Uterus (tissue), 4 donors: ENCODE data around the gene PKM. TPM values are rescaled to one million over a fixed set of nuclear protein-coding genes. Genes with fewer than 3 reads are reported as not detected.

Experiments
- DNase-seq, 2 donors: peaks; one replicate each; pipeline ENCODE4 v3.0.0-alpha.2; 2019 to 2020
- H3K27ac ChIP-seq, 2 donors: fragments of 200-600 bp; sonication (generic); 1 replicate in 1 of 2; 2 replicates in 1 of 2; pipeline ENCODE4 v1.5.1; 2016 to 2018
- H3K27me3 ChIP-seq, 2 donors: fragments of 200-600 bp; sonication (generic); one replicate each; pipeline ENCODE4 v1.5.1; 2018 to 2019; ENCODE audit warnings: control low read depth in 1 of 2
- H3K36me3 ChIP-seq, 2 donors: fragments of 200-600 bp; sonication (generic); one replicate each; pipeline ENCODE4 v1.5.1; 2019; ENCODE audit warnings: control low read depth in 1 of 2
- H3K4me1 ChIP-seq, 2 donors: fragments of 200-600 bp; sonication (generic); one replicate each; pipeline ENCODE4 v1.5.1; 2018 to 2019; ENCODE audit warnings: control low read depth in 1 of 2
- H3K4me3 ChIP-seq, 2 donors: fragments of 200-600 bp; sonication (generic); 1 replicate in 1 of 2; 2 replicates in 1 of 2; pipeline ENCODE4 v1.5.1; 2018 to 2019; ENCODE audit warnings: mild to moderate bottlenecking in 1 of 2
- H3K9me3 ChIP-seq, 2 donors: fragments of 200-600 bp; sonication (generic); one replicate each; pipeline ENCODE4 v1.5.1; 2019; ENCODE audit warnings: control low read depth in 1 of 2
- CTCF ChIP-seq, 4 experiments: fragments of 200-600 bp in 2 of 4; fragments of 450-650 bp in 2 of 4; sonication (generic) in 2 of 4; IDR thresholded peaks; one replicate each; pipeline ENCODE4 v1.5.1; 2016 to 2019; ENCODE audit warnings: antibody characterized with exemption in 4 of 4, mild to moderate bottlenecking in 2 of 4, moderate library complexity in 1 of 4
- POLR2A ChIP-seq, 2 donors: fragments of 450-650 bp; IDR thresholded peaks; one replicate each; pipeline ENCODE4 v1.6.1; 2016; ENCODE audit warnings: antibody characterized with exemption in 2 of 2, mild to moderate bottlenecking in 1 of 2, moderate library complexity in 1 of 2
- intact Hi-C: fragments of 100-400 bp; cut with DNase I; formaldehyde crosslinking; loops from one replicate; pipeline ENCODE4 v1.15.1; 2023; ENCODE audit warnings: low total_unique reads
- total RNA-seq, 4 donors: library from RNA; depleted of rRNA in 3 of 4; stranded (reverse); fragments of >200 nt in 3 of 4; gene quantifications; one replicate each; pipeline versions ENCODE4 v1.1.0 to v1.2.4, GENCODE V29; 2014 to 2023
- donor health status: DM: yes; HTN: yes; CAD: no.

PKM gene
- total RNA-seq, 4 donors from 2014 or later: 101 to 443 (median 191) TPM

- Histone ChIP-seq H3K4me3 (peak overlapping the region; percentile 73 to 85), H3K9me3 (no peaks in the 10 kb centered on the region), H3K4me1 (peaks cover 6 to 10% of the 10 kb centered on the region in 2 donors), H3K27me3 (no peaks in the 10 kb centered on the region), H3K27ac (peak overlapping the region; percentile 93 to 98), H3K36me3 (no peaks in the 10 kb centered on the region)
- no peak for TF ChIP-seq POLR2A (IDR thresholded peaks at IDR 0.05)
- TF ChIP-seq CTCF (IDR thresholded peaks at IDR 0.05): no peak
- intact Hi-C loops: no loop called here
- DNase-seq: peak in 1 of 2 donors; percentile 40
Observed at GRCh38 chr15:72229076-72229946, 1.7 kb downstream of the PKM start.

GRCh38 chr15:72227720-72228119, 3.3 kb downstream of the PKM start:
- no peaks in the 10 kb centered on the region for H3K36me3 ChIP-seq
- intact Hi-C loops: no loop called here
- no peak overlapping the region for H3K4me3 ChIP-seq
- DNase-seq: no peak
- TF ChIP-seq CTCF (IDR thresholded peaks at IDR 0.05) (no peak), POLR2A (IDR thresholded peaks at IDR 0.05) (no peak)
- peaks cover 6 to 10% of the 10 kb centered on the region in 2 donors for H3K4me1 ChIP-seq
- H3K9me3 ChIP-seq: no peaks in the 10 kb centered on the region
- peak overlapping the region; percentile 93 to 98 for H3K27ac ChIP-seq
- no peaks in the 10 kb centered on the region for H3K27me3 ChIP-seq

- H3K4me1 ChIP-seq: peaks cover 6 to 10% of the 10 kb centered on the region in 2 donors
- no peaks in the 10 kb centered on the region for H3K9me3 ChIP-seq
- TF ChIP-seq CTCF (IDR thresholded peaks at IDR 0.05): no peak
- H3K27me3 ChIP-seq: no peaks in the 10 kb centered on the region
- intact Hi-C loops: no loop called here
- no peaks in the 10 kb centered on the region for H3K36me3 ChIP-seq
- H3K27ac ChIP-seq: peak overlapping the region in 1 of 2 donors; percentile 98
- peak; percentile 40 to 53 for DNase-seq
- H3K4me3 ChIP-seq: no peak overlapping the region
Observed at GRCh38 chr15:72227192-72227586, 3.8 kb downstream of the PKM start.

- Histone ChIP-seq H3K27ac (no peak overlapping the region), H3K27me3 (no peaks in the 10 kb centered on the region), H3K36me3 (no peaks in the 10 kb centered on the region), H3K4me1 (peaks cover 5 to 6% of the 10 kb centered on the region in 2 donors), H3K9me3 (no peaks in the 10 kb centered on the region), H3K4me3 (no peak overlapping the region)
- intact Hi-C loops: no loop called here
- DNase-seq: no peak
- TF ChIP-seq CTCF (IDR thresholded peaks at IDR 0.05) (no peak), POLR2A (IDR thresholded peaks at IDR 0.05) (no peak)
Observed at GRCh38 chr15:72223278-72223677, 7.7 kb downstream of the PKM start.

- H3K36me3 ChIP-seq: no peaks in the 10 kb centered on the region
- H3K27ac ChIP-seq: no peak overlapping the region
- H3K4me3 ChIP-seq: no peak overlapping the region
- DNase-seq: no peak
- no peaks in the 10 kb centered on the region for H3K27me3 ChIP-seq
- peaks cover 0 to 6% of the 10 kb centered on the region in 2 donors for H3K4me1 ChIP-seq
- intact Hi-C loops: no loop called here
- TF ChIP-seq POLR2A (IDR thresholded peaks at IDR 0.05) (no peak), CTCF (IDR thresholded peaks at IDR 0.05) (no peak)
- H3K9me3 ChIP-seq: no peaks in the 10 kb centered on the region
Observed at GRCh38 chr15:72222393-72222792, 8.6 kb downstream of the PKM start.
